GM11168 (cell line): ENCODE data around the gene TTLL5.

ENCODE experiments used
- in situ Hi-C: fragments of 300-500 bp; cut with MboI; formaldehyde crosslinking; loops from one replicate; pipeline ENCODE4 v1.12.0; 2022; ENCODE audit warnings: low sequenced_read_pairs; ENCODE audit not compliant: unreplicated experiment

The TTLL5 gene

GRCh38 chr14:75648066-75648838 is 12.8 kb upstream of the TTLL5 start:
- in situ Hi-C loops, result no loop called here

- in situ Hi-C loops, result no loop called here
Measured at GRCh38 chr14:75649337-75649736, 11.7 kb upstream of the TTLL5 start.

- in situ Hi-C loops, result loop anchor here (5.0 kb wide), 1 partner anchor 67 kb away; no protein-coding TSS in a partner anchor
Measured at GRCh38 chr14:75649773-75650172, 11.3 kb upstream of the TTLL5 start.

- in situ Hi-C loops, result loop anchor here (5.0 kb wide), 1 partner anchor 68 kb away; no protein-coding TSS in a partner anchor
Measured at GRCh38 chr14:75650253-75651058, 10.6 kb upstream of the TTLL5 start.

GRCh38 chr14:75653563-75653962 is 7.5 kb upstream of the TTLL5 start:
- in situ Hi-C loops, result loop anchor here (5.0 kb wide), 1 partner anchor 71 kb away; no protein-coding TSS in a partner anchor

GRCh38 chr14:75654127-75654732 is 6.8 kb upstream of the TTLL5 start:
- in situ Hi-C loops, result loop anchor here (5.0 kb wide), 1 partner anchor 72 kb away; no protein-coding TSS in a partner anchor

GRCh38 chr14:75655235-75655634 is 5.8 kb upstream of the TTLL5 start:
- in situ Hi-C loops, result no loop called here

GRCh38 chr14:75657331-75657730 is 3.7 kb upstream of the TTLL5 start:
- in situ Hi-C loops, result no loop called here

GRCh38 chr14:75658957-75659356 is 2.1 kb upstream of the TTLL5 start:
- in situ Hi-C loops, result no loop called here

- in situ Hi-C loops, result no loop called here
Measured at GRCh38 chr14:75660238-75660629, 812 bp upstream of the TTLL5 start.

GRCh38 chr14:75661499-75661814 is 411 bp downstream of the TTLL5 start:
- in situ Hi-C loops, result no loop called here

GRCh38 chr14:75662966-75663365 is 1.9 kb downstream of the TTLL5 start:
- in situ Hi-C loops, result no loop called here

- in situ Hi-C loops, result no loop called here
Measured at GRCh38 chr14:75667099-75667765, 6.2 kb downstream of the TTLL5 start.

- in situ Hi-C loops, result no loop called here
Measured at GRCh38 chr14:75672605-75673192, 11.7 kb downstream of the TTLL5 start.

- in situ Hi-C loops, result no loop called here
Measured at GRCh38 chr14:75673345-75674035, 12.4 kb downstream of the TTLL5 start.

GRCh38 chr14:75675265-75675960 is 14.4 kb downstream of the TTLL5 start:
- in situ Hi-C loops, result no loop called here

GRCh38 chr14:75685910-75686309 is 24.9 kb downstream of the TTLL5 start:
- in situ Hi-C loops, result no loop called here

- in situ Hi-C loops, result no loop called here
Measured at GRCh38 chr14:75689012-75689411, 28.0 kb downstream of the TTLL5 start.

GRCh38 chr14:75690010-75690409 is 29.0 kb downstream of the TTLL5 start:
- in situ Hi-C loops, result no loop called here
